Left renal pelvis (tissue), 4 donors: ENCODE results near the gene ASTE1. TPM values are rescaled to one million over a fixed set of nuclear protein-coding genes. Genes with fewer than 3 reads are reported as not detected.

Experiments
- polyA plus RNA-seq, 4 donors: library from polyadenylated mRNA; unstranded; fragments of 120-200 nt; gene quantifications; one replicate each; pipeline ENCODE4 v1.2.1, GENCODE V29; 2013; ENCODE audit not compliant: insufficient read length in 4 of 4

Gene ASTE1
- polyA plus RNA-seq, 4 donors: 12.8 to 15.9 (median 13.9) TPM

Other genes starting within 250 kb of the ASTE1 start
- 100 to 1,000 TPM; 110 to 182 (median 145) TPM for gene ATP2C1, start 132.7 kb downstream of the ASTE1 start, polyA plus RNA-seq
- 10 to 100 TPM; 13.1 to 23.5 (median 22.3) TPM for gene NEK11, start 52 bp upstream of the ASTE1 start, polyA plus RNA-seq